NCI-H2196 (cell line): ENCODE results near the gene ZNF296.
A peak's percentile ranks its signal among the peaks of the same experiment; 100 is the strongest.
"Not testable (repeated sequence)": the region's sequence is repeated elsewhere in the genome, so short reads cannot be mapped to it uniquely, and the experiment has no call there.

Source experiments
- DNase-seq: peaks from one replicate; lab custom pipeline; 2025; ENCODE audit not compliant: unreplicated experiment; lab: John Stamatoyannopoulos, UW

Gene ZNF296

DNA sequence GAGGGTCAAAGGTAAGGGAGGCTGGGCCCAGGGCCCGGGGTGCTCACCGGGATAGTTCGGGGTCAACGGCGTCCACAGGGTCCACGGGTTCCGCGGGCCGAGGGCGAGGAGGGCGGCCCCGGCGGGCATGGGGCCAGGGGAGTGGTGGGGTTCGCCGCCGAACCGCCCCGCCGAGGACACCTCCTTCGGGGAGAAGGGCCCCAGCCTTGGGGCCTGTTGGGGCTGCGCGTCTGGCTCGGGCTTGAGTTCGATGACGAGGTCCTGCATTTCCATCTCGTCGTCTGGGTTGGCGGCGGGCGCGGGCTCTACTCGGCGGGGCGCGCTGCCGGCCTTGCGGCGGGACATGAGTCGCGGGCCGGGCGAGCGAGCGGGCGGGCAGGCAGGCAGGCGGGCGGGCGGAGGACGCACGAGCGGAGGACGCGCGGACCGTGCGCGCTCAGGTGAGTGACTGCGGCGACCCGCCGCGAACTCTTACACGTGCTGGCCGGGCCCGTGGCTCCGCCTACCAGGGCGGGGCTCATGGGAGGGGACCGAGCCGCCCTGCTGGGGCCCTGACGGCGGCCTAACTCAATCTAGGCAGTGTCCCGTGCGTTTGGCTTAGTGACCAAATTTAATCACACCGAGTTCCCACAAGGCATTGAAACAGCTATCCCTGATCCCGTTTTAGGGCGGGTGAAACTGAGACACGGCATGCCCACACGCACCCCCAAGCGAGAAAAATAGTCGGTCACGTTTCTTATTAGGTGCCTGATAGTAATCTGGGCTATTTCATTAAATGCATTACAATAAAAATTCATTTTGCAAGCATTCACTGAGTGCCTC lies at the start of gene ZNF296:
TSS of gene ZNF296 (minus strand) at position 450 of the 822 bp plus-strand sequence. CDS start at position 345, 105 bp downstream.
- peak; percentile 92 for DNase-seq

DNA sequence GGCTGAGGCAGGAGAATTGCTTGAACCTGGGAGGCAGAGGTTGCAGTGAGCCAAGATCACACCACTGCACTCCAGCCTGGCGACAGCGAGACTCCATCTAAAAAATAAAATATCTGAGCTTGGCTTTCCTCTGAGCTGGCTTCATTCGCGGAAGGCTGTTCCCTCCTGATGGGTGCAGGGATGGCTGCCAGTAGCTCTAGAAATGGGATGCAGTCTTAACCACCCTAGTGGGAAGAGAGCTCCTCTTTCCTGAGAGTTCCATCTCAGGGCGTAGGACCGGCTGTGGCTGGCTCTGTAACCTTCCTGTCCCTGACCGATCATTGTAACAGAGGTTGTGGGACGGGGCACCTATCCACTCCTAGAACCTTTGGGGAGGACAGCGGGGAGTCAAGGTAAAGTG lies 49.1 kb upstream of the ZNF296 start:
- no peak for DNase-seq

DNA sequence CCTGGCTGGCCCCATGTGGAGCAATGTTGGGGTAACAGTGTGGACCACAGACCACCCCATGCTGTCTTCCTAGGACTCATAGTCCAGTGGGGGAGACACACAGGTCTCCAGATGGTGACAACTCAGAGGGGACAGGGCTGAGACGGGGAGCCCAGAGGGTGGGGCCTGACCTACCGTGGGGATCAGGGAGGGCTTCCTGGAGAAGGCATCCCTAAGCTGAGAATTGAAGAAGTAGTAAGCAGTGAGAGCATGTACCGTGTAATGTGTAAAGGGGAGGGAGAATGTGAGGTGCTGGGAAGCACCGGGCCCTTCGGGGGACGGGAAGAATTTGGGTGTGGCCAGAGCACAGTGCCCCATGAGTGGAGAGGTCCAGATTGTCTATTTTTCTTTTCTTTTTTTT lies 47.7 kb upstream of the ZNF296 start:
- no peak for DNase-seq

DNA sequence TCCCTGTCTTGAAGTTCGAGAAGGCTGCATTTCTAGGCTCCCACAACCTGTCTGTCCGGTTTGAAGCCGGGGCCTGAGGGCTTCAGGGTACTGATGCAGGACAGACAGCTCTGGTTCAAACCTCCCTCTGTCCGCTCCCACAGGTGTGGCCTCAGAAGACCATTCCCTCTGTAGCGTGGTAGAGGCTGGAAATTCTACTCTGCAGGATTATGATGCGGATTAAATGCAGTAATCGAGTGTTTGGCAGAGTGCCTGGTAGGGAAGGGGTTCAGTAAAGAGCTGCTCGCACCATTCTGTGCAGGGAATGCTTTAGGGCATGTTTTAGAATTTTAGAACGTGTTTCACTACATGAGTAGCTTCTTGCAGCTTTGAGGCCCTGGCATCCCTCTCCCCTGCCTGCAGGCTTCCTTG lies 47.2 kb upstream of the ZNF296 start:
- no peak for DNase-seq

DNA sequence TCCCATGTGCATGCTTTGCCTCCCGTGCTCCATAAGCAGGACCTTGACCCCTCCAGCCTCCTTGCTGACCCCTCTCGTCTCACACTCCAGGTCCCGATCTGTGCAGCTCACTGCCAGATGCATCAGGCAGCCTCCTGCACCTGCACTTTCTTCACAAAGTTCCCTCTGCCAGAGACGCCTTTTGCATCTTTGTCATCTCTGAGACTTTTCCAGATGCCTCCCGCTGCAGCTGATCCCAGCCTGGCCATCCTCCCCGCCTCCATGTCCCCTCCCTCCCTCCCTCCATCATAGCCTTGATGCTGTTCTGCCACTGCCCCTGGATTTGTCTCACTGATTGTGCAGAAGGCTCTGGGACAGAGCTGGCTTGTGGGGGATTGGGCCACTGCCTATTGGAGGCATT lies 46.6 kb upstream of the ZNF296 start:
- DNase-seq: no peak

DNA sequence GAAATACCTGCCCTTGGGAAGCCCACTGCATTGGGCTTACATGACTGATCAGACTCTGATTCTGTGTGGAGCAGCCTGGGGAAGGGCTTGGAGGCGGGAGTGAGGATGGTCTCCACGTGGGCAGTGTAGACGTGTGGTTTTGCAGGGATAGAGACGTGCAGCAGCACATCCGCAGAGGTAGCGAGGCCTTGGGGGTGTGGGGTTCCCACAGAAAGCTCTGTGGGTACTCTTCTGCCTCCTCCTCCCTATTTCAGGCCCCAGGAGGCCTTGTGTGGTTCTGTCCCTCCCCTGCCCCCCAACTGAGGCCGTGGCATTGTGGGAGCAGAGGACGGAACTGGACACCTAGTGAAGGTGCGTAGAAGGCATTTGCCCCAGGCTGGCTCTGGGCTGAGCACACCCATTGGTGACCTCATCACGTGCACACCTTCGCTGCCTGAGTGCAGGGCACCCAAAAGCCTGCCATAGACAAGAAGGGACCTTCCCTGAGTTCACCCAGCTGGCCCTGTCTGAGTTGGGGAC lies 45.6 kb upstream of the ZNF296 start:
- no peak for DNase-seq

DNA sequence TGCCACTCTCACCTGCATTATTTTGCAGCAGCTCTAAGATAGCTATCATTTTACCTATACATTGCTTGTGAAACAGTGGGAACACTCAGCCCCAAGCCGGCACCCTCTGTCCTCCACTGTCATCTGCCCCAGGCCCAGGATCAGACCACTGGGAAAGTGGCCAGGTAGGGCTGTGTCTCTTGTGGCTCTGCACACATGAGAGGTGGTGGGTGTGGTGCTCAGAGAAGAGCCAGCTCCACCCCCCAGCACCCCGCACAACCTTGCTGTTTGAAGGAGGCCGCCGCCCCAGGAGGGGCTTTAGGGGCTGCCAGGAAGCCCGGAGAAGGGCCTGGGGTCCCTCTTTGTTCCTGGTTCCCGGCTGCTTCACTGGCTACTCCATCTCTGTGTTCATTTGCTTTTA lies 43.3 kb upstream of the ZNF296 start:
- DNase-seq: no peak

DNA sequence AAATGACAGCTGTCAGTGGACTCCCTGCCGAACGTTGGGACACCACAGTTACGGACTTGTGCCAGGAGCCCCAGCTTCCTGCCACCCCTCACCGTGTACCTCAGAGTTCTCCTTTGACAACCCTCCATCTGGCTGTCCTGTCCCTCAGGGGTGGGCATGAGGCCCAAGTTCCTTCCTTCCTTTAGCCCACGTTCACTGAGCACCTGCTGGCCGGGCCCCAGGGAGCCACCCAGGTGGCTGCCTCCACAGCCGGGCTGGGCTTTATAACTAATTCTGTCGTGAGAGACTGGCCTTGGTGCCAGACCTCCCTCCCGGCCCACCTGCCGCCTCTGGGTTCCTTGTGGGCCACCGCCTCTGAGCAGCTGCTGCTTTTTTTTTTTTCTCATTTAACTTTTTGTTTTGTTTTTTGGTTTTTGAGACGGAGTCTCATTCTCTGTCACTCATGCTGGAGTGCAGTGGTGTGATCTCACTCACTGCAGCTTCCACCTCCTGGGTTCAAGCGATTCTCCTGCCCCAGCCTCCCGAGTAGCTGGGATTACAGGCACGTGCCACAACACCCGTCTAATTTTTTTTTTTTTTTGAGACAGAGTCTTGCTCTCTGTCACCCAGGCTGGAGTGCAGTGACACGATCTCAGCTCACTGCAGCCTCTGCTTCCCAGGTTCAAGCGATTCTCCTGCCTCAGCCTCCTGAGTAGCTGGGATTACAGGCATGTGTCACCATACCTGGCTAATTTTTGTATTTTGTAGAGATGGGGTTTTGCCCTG lies 42.5 kb upstream of the ZNF296 start:
- not testable (repeated sequence) for DNase-seq

DNA sequence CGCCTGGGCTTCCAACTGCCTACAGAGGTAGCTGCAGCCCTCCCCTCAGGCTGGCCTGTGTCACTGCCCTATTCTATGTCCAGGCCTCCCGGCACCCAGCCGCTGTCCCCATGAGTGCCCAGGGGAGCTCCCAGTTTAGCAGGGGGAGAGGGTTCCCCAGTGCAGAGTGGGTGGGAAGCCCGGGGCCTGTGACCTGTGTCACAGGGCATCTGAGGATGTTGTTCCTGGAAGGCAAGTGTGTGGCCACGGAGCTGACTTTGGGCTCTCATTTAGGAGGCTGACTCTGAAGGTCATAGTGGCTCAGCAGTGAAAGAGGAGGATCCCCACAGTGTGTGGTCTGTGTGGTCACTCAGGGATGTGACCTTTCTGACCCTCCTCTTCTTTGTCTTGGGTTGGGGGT lies 41.8 kb upstream of the ZNF296 start:
- no peak for DNase-seq

DNA sequence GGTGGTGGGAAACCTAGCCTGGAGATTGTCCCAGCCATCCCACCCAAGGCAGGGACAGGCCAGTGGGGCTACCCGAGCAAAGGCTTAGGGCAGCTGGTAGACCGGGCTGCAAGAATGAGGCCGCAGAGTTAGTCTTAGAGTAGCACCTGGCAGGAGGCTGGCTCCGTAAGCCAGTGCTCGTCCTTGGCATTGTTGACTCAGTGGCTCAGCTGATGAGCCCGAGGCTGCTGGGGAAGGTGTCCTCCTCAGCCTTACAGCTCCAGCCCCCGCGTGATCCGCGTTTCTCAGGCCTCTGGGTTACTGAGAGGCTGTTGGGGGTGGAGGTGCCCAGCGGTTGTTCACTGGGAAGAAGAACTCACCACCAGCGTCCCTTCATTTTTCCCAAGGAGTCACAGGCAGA lies 41.4 kb upstream of the ZNF296 start:
- peak; percentile 52 for DNase-seq

DNA sequence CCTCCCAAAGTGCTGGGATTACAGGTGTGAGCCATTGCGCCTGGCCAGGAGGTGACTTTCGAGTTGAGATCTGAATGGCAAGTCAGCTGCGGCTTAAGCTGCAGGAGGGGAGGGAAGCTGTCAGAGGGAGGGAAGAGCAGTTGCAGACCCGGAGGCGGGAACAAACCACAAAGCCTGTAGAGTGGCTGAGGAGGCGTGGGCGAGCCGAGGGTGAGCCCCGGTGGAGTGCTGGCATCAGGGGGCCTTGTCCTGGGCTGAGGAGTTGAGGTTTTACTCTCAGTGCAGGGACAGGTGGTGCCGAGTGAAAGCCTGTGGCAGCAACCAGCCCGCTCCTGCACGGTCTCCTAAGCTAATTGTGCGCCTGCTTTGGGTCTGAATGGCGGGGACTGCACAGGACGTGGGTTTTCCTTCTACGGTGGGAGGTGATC lies 40.9 kb upstream of the ZNF296 start:
- peak; percentile 38 for DNase-seq

DNA sequence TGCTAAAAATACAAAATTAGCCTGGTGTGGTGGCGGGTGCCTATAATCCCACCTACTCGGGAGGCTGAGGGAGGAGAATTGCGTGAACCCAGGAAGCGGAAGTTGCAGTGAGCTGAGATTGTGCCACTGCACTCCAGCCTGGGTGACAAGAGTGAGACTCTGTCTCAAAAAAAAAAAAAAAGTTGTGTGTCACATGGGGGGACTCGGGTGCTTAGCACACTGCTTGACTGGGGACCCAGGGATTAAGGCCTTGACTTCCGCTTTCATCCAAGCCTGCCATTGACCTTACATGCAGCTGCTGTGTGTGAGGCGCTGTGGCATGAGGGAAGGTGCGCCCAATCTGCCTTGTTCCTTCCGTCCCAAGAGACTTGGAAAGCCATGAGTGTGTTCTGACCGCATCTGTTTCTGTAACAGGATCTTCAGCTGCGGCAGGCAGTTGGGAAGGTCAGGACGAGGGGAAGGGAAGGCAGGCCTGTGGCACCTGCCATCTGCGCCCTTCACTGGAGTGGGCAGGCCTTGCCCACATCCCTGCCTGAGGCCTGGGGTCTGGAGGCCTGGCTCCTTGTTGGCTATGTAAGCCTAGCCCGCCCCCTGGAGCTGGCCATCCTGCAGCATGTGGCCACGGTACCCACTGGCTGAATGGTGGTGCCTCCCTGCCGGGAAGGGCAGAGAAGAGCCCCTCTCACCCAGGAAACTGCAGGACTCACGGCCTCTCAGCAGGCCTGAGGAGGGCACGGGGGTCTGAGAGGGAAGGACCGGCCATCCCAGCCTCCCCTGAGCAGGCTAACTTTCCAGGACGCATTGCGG lies 39.7 kb upstream of the ZNF296 start:
- peak; percentile 81 for DNase-seq

DNA sequence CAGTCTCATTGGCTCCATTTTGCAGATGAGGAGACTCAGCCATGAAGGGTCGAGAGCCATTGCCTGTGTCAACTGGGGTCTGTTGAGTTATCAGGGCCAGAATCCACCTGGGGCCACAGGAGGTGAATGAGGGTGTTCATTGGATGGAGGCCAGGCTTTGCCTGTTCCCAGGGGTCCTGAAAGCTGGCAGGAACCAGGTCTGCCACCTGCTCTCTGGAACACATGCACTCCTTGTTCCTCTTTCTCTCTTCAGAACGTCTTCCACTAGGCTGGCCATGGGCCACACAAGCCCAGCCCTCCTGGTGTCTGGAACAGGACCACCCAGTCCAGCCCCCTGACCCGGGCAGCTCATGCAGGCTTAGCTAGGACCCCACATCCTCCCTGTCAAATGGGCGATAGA lies 37.8 kb upstream of the ZNF296 start:
- DNase-seq: no peak

DNA sequence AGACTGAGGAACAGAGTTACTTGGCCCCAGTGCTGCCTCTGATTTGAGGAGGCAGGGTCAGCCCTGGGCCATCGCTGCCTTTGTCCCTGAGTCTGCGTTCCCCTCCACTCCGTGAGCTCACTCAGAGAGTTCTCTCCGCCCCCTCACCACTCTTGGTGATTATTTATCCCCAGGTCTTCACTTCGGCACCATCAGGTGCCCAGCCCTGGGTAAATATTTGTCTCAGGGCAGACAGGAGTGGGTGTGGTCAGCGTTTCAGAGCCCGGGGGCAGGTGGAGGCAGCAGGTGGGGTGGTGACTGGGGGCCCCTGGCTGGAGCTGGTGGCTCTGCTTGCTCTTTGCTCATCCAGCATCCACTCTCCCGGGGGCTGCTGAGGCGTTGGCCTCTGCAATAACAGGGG lies 37.4 kb upstream of the ZNF296 start:
- peak; percentile 83 for DNase-seq

DNA sequence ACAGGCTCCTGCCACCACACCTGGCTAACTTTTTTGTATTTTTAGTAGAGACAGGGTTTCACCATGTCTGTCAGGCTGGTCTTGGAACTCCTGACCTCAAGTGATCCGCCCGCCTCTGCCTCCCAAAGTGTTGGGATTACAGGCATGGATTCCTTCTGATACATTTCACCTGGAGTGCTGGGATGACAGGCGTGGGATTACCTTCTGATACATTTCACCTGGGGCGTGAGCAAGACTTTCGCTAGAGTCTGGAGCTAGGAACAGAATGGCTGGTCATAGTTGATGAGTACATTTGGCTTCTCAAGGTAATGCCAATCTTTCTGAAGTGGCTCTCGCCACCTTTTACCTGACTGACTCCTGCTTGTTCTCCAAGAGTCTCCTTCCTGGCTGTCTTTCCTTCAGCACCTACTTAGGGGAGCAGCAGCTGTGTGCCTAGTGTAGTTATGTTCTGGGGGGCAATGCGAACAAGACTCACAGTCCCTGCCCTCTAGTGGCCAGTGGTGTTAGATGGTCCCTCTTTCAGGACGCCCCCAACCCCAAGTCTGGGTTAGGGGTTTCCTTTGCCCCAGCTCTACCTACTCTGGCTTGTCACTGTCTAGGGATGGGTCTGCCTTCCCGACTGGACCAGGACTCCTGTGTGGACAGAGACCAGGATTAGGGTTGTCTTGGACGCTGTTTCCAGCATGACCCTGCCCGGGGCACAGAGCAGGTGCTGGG lies 36.0 kb upstream of the ZNF296 start:
- no peak for DNase-seq

DNA sequence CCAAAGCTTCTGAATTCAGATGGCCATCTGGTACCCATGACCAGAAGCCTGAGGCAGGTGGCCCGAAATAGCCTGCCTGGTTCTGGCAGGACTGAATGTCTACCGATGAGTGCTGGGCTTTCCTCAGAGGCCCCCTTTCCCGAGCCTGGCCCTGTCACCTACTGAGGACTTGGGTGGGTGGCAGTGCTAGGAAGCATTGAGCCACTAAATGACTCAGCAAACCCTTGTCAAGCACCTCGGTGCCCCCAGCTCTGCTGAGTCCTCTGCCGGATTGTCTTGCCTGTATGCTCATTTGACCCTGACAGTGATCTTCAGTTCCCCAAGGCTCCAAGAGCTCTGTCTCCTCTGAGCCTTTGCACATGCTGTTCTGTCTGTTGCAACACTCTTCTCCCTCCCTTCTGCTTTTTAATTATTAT lies 34.6 kb upstream of the ZNF296 start:
- no peak for DNase-seq

DNA sequence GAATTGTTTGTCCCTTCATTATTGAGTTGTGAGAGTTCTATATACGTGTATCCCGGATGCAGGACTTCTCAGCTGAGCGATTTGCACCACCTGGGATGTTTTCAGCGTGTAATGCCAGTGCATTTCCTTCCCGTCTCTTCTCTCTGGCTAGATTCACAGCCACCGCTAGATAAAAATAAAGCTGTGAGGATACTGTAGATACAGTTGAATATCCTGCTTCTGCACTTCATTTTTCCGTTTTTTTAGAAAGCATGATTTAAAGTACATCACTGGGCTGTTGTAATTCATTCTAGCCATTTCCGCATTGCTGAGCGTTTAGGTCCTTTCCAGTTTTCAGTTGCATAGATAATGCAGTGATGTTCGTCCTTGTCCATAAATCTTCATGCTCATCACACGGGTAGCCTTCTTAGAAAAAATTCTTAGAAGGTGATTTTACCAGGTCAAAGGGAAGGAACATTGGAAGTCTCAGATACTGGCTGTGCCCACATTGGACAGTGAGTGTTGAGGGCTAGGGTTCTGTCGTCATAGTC lies 31.4 kb upstream of the ZNF296 start:
- no peak for DNase-seq

DNA sequence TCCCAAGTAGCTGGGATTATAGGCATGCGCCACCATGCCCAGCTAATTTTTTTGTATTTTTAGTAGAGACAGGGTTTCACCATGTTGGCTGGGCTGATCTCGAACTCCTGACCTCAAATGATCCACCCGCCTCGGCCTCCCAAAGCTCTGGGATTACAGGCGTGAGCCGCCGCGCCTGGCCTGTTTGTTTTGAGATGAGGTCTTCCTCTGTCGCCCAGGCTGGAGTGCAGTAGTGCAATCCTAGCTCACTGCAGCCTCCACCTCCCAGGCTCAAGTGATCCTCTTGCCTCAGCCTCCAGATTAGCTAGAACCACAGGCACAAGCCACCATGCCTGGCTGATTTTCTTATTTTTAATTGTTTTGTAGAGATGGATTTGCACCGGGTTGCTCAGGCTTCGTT lies 30.1 kb upstream of the ZNF296 start:
- not testable (repeated sequence) for DNase-seq

DNA sequence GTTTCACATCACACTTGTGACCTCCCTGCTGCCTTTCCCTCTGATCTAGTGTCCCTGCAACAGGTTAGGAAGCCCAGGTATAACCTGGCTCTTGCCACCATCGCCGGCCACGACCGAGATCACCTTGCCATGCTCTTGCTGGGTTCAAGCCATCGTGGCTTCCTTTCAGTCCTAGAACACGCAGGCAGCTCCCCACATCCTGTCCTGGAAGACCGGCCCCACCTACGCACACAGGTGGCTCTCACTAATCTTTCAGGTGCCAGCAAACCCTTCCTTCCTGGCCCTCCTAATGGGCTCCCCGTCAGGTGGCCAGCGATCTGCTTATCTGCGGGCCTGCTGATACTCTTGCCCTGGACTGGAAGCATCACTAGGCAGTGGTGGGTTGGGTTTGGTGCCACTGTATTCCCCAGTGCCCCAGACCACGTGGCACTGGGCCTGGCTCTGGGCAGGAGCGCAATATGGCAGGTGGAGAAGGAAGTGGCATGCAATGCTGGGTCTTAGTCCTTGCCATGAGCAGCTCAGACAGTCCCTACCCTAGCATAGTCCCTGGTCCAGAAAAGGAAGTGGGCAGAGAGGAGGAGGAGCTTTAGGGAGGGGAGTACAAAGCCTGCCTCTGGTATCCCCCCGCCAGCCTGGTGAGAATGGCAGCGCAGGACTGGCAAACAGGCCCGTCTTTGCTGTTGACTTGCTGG lies 28.5 kb upstream of the ZNF296 start:
- no peak for DNase-seq
